ENCODE measurements around the gene KNTC1.
"Not testable (repeated sequence)": the region's sequence is repeated elsewhere in the genome, so short reads cannot be mapped to it uniquely, and the experiment has no call there.

KNTC1 gene

GRCh38 chr12:122489038-122489437, 38.0 kb upstream of the KNTC1 start:
- no peak for DNase-seq (ENCODE audit: low read depth)
- TF ChIP-seq CTCF (IDR thresholded peaks at IDR 0.05; ENCODE audit: low read depth, low read length, missing control alignments), result no peak
- in situ Hi-C loops (cut with HindIII; ENCODE audit: low sequenced_read_pairs), result no loop called here
- H3K4me3 ChIP-seq (ENCODE audit: low read depth, low read length), result no peak overlapping the region

GRCh38 chr12:122491991-122492390, 35.1 kb upstream of the KNTC1 start:
- in situ Hi-C loops (cut with HindIII; ENCODE audit: low sequenced_read_pairs), result no loop called here

GRCh38 chr12:122493222-122493621, 33.8 kb upstream of the KNTC1 start:
- H3K4me3 ChIP-seq (ENCODE audit: low read depth, low read length); DNase-seq (ENCODE audit: low read depth); in situ Hi-C loops (cut with HindIII; ENCODE audit: low sequenced_read_pairs): not testable (repeated sequence)

More at GRCh38 chr12:122491991-122492390, 35.1 kb upstream of the KNTC1 start:
- no peak for TF ChIP-seq CTCF (IDR thresholded peaks at IDR 0.05; ENCODE audit: low read depth, low read length, missing control alignments)
- DNase-seq (ENCODE audit: low read depth), result no peak
- no peak overlapping the region for H3K4me3 ChIP-seq (ENCODE audit: low read depth, low read length)

GRCh38 chr12:122495258-122495657, 31.8 kb upstream of the KNTC1 start:
- TF ChIP-seq CTCF (IDR thresholded peaks at IDR 0.05; ENCODE audit: low read depth, low read length, missing control alignments), result no peak
- in situ Hi-C loops (cut with HindIII; ENCODE audit: low sequenced_read_pairs), result no loop called here
- H3K4me3 ChIP-seq (ENCODE audit: low read depth, low read length), result no peak overlapping the region
- DNase-seq (ENCODE audit: low read depth), result no peak

- in situ Hi-C loops (cut with HindIII; ENCODE audit: low sequenced_read_pairs), result no loop called here
- no peak for TF ChIP-seq CTCF (IDR thresholded peaks at IDR 0.05; ENCODE audit: low read depth, low read length, missing control alignments)
- peak overlapping the region; percentile 78 for H3K4me3 ChIP-seq (ENCODE audit: low read depth, low read length)
- DNase-seq (ENCODE audit: low read depth), result peak; percentile 45
Observed at GRCh38 chr12:122499991-122500684, 26.9 kb upstream of the KNTC1 start.

GRCh38 chr12:122500685-122501488, 26.2 kb upstream of the KNTC1 start, which contains the start of gene ZCCHC8:
ZCCHC8 (minus strand) TSS chr12:122500932; CDS start chr12:122500840, 92 bp downstream.
- H3K4me3 ChIP-seq (ENCODE audit: low read depth, low read length), result peak within 1 kb of the TSS; percentile 78
- in situ Hi-C loops (cut with HindIII; ENCODE audit: low sequenced_read_pairs), result no loop called here
- peak; percentile 97 for DNase-seq (ENCODE audit: low read depth)
- no peak for TF ChIP-seq CTCF (IDR thresholded peaks at IDR 0.05; ENCODE audit: low read depth, low read length, missing control alignments)

- DNase-seq (ENCODE audit: low read depth), result no peak
- in situ Hi-C loops (cut with HindIII; ENCODE audit: low sequenced_read_pairs), result no loop called here
- H3K4me3 ChIP-seq (ENCODE audit: low read depth, low read length), result peak overlapping the region; percentile 78
- TF ChIP-seq CTCF (IDR thresholded peaks at IDR 0.05; ENCODE audit: low read depth, low read length, missing control alignments), result no peak
Observed at GRCh38 chr12:122501489-122501989, 25.5 kb upstream of the KNTC1 start.
